GM18520 (cell line): ENCODE measurements around the gene PEX3.
"Not testable (repeated sequence)": the region's sequence is repeated elsewhere in the genome, so short reads cannot be mapped to it uniquely, and the experiment has no call there.

ENCODE experiments used
- ATAC-seq: cut with Tn5 transposase; IDR thresholded peaks from one replicate; pipeline ENCODE4 v1.9.1; 2021; ENCODE audit not compliant: unreplicated experiment

The PEX3 gene

DNA sequence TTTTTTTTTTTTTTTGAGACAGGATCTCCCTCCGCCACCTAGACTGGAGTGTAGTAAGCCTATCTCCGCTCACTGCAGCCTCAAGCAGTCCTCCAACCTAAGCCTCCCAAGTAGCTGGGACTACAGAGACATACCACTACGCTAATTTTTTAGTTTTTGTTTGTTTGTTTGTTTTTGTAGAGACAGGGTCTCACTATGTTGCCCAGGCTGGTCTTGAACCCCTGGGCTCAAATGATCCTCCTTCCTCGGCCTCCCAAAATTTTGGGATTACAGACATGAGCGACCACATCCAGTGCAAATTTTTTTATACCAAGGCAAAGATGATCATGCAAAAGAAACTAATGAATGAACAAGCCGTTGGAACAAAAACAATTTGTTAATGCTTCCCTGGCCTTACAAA lies 55.6 kb downstream of the PEX3 start:
- no peak for ATAC-seq

- no peak for ATAC-seq
These were observed 56.0 kb downstream of the PEX3 start for GRCh38 chr6:143506620-143507019.

GRCh38 chr6:143507358-143508145 lies 56.9 kb downstream of the PEX3 start:
- ATAC-seq: no peak

- not testable (repeated sequence) for ATAC-seq
These were observed 59.7 kb downstream of the PEX3 start for GRCh38 chr6:143510326-143510725.

DNA sequence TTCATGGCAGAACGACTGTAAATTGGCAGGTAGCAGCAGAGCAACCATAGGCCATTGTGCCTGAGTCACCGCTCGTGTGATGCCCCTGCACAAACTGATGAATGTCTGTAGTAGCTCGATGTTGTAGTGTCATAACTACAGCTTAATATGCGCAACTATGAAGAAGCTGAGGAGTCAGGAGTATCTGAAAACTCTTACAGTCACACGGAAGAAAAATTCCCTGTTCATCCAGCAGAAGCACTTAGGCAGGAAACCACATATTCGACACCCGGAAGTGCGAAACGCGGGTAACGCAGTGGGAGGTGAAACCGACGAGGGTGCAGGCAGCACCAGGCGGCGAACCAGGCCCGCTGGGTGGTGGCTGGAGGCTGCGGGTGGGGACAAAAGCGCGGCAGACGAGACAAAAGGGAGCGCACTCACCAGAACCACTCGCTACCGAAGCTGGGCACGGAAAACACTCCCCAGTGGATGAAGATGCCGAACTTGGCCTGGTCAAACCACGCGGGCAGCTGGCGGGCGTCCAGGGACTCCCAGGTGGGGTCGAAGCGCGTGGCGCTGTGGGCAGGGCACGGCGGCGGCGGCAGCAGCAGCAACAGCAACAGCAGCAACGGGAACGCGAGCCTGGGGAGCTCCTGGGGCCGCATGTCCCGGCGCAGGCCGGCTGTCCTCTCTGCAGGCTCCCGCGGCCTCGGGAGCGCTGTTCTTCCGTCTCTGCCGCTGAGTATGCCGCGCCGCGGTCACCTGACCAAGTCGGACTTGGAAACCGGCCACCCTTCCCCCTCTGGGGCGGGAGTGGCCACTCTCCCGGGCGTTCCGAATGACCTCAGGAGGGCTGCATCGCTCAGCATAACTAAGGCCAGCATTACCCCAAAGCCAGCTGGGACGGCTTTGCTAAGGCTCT lies 60.6 kb downstream of the PEX3 start, which contains the start of gene FUCA2:
Gene FUCA2, minus strand, starts transcription at position 730 of the 901 bp plus-strand sequence. Its CDS starts 86 bp downstream, at position 644.
- ATAC-seq: peak; percentile 42

DNA sequence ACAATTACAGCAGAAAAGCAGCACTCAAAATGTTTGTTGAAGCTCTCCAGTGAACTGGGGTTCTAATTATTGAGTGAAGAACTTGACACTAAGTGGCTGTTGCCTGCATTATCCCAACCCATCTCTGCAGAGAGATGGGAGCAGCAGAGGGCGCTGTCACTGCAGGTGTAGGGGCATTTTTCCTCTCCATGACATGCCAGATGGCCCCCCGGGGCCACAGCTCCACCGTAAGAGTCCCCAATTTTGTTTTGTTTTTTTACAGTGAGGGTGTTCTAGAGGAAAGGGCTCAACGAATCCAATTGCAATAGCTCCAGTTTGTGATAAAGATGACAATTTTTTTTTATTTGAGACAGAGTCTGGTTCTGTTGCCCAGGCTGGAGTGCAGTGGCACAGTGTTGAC lies 62.8 kb downstream of the PEX3 start:
- no peak for ATAC-seq

GRCh38 chr6:143515061-143515760 lies 64.6 kb downstream of the PEX3 start:
- ATAC-seq: no peak

DNA sequence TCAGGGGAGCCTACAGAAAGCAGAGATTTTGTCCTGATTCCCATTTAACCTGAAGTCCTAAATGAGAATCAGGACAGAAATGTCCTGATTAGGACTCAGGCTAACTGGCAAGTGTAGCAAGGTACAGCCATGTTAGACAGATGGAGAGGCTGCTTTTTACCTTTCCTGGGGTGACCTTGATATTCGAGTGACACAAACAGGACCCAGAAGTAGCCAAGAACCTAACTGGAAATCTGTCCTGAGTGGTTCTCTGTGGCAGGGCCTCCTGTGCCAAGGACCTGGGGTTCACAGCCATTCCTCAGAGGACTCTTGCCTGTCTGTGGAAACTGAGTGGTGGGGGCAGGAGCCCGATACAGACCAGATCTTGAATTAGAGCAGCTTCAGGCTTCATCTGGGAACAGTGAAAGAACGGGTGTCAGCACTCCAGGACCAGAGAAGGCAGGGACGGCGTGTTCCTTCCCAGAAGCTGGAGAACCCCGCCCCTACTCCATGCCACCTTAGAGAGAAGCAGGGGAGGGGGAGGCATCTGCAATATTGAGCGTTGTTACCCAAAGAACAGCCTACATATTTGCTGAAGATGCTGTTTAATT lies 65.3 kb downstream of the PEX3 start:
- no peak for ATAC-seq

DNA sequence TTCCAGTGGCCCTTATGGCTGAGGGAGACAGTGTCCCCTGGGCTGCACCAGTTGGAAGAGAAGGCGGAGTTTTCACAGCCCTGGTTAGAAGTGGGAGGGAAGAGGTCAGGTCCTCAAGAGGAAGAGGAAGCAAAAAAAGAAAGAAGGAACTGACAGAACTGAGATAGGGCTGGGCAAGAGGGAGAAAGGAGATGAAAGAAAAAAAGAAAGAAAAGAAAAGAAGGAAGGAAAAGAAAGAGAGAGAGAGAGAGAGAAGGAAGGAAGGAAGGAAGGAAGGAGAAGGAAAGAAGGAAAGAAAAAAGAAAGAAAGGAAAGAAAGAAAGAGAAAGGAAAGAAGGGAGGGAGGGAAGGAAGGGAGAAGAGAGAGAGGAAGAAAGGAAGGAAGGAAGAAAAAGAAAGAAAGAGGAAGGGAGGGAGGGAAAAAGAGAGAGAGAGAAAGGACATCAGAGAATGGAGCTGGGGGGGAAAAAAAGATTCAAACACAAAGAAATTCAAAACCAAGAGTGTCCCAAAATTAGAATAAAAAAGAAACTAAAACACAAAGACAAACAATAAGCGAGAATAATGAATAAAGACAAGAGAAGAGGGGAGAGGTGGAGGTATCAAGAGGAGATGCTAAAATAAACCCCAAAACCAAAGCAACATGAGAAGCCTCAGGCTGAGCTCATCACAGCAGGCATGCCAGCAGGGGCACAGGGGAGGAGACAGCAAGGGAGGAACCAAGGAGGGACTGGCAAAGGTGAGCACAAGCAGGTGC lies 66.3 kb downstream of the PEX3 start:
- ATAC-seq: no peak

DNA sequence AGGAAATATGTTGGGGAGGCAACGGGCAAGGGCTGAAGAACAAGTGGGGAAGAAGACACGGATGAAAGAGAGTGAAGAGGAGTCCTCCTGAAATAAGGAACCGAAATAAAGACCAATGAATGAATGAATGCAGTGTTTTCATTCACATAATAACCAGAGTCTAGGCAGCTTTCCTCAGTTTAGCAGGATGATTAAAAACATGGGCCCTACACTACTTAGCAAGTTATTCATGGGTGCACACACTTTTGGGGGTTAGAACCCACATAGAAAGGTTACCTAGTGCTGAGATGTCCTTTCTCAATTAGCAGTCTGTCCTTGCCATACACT lies 66.8 kb downstream of the PEX3 start:
- no peak for ATAC-seq

DNA sequence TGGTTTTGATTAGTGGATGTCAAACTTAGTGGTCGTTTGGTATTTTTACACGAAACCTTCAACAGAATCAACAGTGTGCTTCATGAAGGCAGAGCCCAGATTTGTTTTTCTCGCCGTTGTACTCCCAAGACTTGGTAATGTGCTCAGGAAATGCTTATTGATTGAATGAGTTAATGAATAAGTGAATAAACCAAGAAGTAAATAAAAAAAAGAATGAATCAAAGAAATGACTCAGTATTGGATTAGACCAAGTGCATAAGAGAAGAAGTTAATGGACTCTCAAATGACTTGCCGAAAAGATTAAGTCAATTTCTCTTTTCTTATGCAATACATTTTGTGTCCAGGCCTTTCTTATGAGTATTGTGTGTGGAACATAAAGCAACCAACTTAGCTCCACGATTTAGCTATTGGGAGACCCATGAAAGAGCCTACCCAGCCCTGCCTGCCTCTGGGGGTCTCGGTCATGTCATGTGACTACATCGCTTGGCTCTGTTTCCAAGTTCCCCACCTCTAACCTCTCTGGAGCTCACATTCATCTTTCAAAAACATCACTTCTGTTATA lies 71.5 kb downstream of the PEX3 start:
- no peak for ATAC-seq

DNA sequence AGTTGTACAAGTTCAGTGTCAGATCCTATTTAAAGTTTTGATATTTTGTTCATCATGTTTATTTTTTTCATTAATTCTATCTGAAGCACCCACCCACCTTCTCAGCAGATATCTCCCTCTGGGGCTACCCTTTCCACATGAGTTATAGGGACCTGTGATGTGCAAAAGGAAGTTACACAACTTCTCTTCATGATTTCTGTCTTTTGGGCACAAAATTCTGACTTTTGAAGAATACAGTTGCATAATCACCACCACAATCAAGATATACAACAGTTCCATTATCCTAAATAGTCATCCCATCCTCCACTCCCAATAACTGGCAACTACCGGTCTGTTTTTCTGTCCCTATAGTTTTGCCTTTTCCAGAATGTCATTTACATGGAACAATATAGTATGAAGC lies 74.8 kb downstream of the PEX3 start:
- no peak for ATAC-seq

DNA sequence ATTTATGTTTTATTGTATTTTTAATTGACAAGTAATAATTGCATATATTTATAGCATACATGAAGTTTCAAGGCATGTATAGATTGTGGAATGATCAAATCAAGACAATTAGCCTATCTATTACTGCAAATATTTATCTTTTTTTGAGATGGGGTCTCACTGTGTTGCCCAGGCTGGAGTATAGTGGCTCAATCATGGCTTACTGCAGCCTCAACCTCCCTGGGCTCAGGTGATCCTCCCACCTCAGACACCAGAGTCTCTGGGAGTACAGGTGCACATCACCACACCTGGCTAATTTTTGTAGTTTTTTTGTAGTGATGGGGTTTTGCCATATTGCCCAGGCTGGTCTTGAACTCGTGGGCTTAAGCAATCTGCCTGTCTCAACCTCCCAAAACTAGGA lies 77.1 kb downstream of the PEX3 start:
- ATAC-seq: no peak

DNA sequence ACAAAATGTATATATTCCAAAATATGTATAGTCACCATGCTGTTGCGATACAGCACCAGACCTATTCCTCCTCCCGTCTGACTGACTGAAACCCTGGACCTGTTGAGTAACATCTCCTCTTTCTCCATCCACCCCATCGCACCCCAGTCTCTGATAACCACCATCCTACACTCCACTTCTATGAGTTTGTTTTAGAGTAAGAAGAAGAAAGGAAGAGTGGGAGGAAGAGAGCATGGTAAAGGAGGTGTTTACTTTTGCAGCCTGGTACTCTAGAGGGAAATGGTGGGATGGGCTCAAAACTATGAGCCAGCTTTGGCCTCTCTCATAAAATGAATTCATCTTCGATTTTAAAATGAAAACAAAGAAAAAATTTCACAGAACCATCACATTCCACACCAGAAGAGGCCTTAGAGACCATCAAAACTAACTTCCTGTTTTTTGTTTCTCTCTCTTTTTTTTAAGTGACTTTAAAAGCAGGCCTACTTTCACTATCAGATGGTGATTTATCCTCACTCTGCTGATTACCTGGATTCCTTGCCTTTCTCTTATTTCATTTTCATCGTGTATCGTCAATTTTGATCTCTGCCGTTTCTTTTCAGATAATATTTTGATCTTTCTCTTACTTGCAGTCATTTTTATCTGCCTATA lies 77.7 kb downstream of the PEX3 start:
- ATAC-seq: no peak

DNA sequence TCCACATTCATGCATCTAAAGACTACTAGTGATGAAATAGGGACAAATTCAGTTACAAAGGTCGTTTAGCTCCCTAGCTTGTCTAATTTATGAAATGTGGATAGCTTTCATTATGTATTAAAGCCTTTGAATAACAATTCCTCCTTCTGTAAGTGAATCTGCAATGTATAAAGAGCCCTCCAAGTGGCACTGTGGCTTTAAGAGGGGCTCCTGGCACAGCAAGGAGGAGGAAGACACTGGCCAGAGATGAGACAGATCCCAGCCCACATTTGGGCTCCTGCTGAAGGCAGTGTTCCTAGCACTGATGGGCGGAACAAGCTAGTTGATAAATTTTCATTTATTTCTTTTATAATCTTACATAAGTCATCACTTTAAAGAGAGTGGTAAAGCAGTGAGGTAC lies 78.5 kb downstream of the PEX3 start:
- ATAC-seq: no peak

GRCh38 chr6:143531720-143532499 lies 81.3 kb downstream of the PEX3 start:
- ATAC-seq: no peak

GRCh38 chr6:143535189-143535614 lies 84.6 kb downstream of the PEX3 start:
- no peak for ATAC-seq

DNA sequence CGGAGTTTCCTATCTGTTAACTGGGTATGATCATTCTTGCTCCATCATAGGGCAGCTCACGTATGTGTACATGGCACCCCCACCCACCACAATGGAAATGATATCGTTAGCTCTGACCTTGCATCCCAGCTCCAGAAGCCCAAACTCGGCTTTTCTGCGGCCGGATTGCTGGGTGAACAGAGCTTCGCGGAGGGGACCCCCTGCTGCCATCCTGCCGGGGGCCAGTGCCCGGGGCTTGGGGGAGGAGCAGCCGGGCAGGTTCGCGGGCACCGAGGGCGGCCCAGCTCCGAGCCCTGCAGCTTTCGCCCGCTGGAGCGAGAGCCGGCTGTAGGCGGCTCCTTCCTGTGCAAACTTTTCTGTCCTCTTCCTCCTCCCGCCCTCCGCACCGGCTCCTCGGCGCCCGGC lies 85.9 kb downstream of the PEX3 start:
- peak; percentile 56 for ATAC-seq
